ENCODE measurements around the gene DGCR8.

DNA sequence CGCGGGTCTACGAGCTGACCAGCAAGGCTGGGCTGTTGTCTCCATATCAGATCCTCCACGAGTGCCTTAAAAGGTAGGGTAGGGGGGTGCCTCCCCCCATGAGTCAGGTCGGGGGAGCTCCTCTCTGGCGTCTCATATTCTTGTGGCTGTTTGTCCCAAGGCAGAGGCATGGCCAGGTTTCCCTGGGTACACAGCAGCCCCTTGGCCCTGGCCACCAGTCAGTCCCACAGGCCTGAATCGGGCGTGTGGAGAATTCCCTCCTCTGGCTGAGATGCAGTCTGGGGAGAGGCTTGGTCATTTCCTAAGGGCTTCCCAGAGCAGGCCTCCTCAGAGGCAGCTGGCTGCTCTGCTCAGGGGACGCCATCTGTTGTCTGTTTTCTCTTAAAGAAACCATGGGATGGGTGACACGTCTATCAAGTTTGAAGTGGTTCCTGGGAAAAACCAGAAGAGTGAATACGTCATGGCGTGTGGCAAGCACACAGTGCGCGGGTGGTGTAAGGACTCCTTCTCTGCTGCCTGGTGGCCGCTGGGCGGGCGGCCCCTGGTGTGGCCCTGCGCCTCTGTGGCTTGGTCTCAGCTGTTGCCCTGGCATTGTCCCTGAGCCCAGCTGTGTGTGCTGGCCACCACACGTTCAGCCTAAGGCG, 26.3 kb downstream of the DGCR8 start:
- TF ChIP-seq EZH2phosphoT487 (IDR thresholded peaks at IDR 0.05; ENCODE audit: insufficient read depth, low read depth) (no peak), EZH2 (IDR thresholded peaks at IDR 0.05; ENCODE audit: insufficient read depth, poor library complexity, severe bottlenecking) (no peak)

All from GM23248 (cell line).